Gastrocnemius medialis (tissue), 4 donors: Measurements from ENCODE around the gene PLAC9.

Source experiments
- CTCF ChIP-seq, 5 experiments: fragments of 450-650 bp in 3 of 5; fragments of 200-600 bp in 2 of 5; sonication (generic) in 2 of 5; IDR thresholded peaks in 4 of 5; conservative IDR thresholded peaks in 1 of 5; 1 replicate in 4 of 5; 2 replicates in 1 of 5; pipeline ENCODE4 v1.5.1; 2016 to 2019; ENCODE audit warnings: antibody characterized with exemption in 5 of 5, mild to moderate bottlenecking in 3 of 5, moderate library complexity in 3 of 5
- POLR2A ChIP-seq, 2 donors: fragments of 450-650 bp; IDR thresholded peaks; one replicate each; pipeline ENCODE4 v1.6.1; 2017; ENCODE audit warnings: antibody characterized with exemption in 2 of 2, mild to moderate bottlenecking in 2 of 2, moderate library complexity in 2 of 2

GRCh38 chr10:80154626-80154977, 22.1 kb downstream of the PLAC9 start:
- TF ChIP-seq CTCF (IDR thresholded peaks at IDR 0.05 in 4 of 5, conservative IDR thresholded peaks at IDR 0.05 in 1 of 5) (no peak), POLR2A (IDR thresholded peaks at IDR 0.05) (no peak)
